ENCODE data around the gene OR8B4. TPM values are rescaled to one million over a fixed set of nuclear protein-coding genes. Genes with fewer than 3 reads are reported as not detected.

Gene OR8B4
- total RNA-seq, 4 donors from 2014 or later, result not detected

DNA sequence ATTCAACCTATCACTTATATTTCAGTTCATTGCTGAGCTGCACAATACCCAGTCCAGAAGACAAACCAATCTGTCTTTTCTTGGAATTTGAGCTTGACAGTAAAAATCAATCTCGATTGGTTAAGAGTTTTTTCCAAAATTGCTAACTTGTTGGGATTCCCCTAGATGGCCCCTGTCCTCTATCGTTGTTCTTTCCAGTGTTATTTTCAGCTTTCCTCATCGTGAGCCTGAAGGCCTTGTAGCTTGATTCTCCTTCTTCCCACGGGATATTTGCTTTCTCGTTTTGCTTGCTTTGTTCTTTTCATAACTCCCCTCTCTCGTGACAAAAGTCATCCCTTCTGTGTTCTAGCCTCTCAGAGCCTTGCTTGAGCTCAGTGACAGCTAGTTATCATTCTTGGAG is 17.8 kb upstream of the OR8B4 start:
- TF ChIP-seq, protein P1, sequence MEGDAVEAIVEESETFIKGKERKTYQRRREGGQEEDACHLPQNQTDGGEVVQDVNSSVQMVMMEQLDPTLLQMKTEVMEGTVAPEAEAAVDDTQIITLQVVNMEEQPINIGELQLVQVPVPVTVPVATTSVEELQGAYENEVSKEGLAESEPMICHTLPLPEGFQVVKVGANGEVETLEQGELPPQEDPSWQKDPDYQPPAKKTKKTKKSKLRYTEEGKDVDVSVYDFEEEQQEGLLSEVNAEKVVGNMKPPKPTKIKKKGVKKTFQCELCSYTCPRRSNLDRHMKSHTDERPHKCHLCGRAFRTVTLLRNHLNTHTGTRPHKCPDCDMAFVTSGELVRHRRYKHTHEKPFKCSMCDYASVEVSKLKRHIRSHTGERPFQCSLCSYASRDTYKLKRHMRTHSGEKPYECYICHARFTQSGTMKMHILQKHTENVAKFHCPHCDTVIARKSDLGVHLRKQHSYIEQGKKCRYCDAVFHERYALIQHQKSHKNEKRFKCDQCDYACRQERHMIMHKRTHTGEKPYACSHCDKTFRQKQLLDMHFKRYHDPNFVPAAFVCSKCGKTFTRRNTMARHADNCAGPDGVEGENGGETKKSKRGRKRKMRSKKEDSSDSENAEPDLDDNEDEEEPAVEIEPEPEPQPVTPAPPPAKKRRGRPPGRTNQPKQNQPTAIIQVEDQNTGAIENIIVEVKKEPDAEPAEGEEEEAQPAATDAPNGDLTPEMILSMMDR (IDR thresholded peaks at IDR 0.05), result no peak
- DNase-seq (ENCODE audit: low spot score) (no peak), ATAC-seq (ENCODE audit: low FRiP score) (no peak)

DNA sequence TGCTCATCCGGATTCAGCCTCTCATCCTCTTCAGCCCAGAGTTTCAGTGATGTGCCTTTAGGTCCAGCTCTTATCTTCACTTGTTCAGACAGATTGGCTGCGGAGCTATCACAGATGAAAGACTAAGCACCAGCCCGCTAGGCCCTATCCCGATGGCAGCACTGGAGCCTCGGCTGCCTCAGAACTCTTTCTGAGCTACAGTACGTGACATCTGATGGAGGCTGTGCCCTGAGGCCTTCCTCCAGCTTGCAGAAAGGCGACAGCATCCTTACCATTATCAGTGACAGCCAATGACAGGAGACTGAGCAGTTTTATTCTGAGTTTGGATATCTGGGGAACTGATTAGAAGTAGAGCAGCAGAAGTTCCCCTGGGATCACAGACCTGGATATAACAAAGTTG is 16.8 kb upstream of the OR8B4 start:
- no peak for ATAC-seq (ENCODE audit: low FRiP score)
- DNase-seq (ENCODE audit: low spot score), result no peak
- TF ChIP-seq, protein P1 (IDR thresholded peaks at IDR 0.05), result no peak

DNA sequence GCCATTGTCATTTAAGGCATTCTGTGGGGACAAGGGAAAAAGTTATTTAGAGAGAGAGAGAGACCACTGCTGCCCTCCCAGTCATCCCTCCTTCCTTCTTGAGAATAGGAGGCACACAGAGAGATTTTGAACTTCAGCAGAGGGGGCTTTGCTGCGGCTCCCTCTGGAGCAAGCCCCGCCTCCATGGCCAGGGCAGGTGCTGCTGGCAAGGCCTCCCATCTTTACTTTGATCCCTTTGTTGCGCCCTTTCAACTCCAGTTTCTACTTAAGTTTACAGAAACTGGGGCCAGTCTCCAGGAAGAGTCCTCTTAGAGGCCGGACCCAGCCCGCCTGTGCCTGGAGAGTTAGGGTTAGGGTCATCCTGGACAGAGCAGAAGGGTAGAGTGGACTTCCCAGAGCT is 16.4 kb upstream of the OR8B4 start:
- no peak for ATAC-seq (ENCODE audit: low FRiP score)
- DNase-seq (ENCODE audit: low spot score), result no peak
- TF ChIP-seq, protein P1 (IDR thresholded peaks at IDR 0.05), result no peak

DNA sequence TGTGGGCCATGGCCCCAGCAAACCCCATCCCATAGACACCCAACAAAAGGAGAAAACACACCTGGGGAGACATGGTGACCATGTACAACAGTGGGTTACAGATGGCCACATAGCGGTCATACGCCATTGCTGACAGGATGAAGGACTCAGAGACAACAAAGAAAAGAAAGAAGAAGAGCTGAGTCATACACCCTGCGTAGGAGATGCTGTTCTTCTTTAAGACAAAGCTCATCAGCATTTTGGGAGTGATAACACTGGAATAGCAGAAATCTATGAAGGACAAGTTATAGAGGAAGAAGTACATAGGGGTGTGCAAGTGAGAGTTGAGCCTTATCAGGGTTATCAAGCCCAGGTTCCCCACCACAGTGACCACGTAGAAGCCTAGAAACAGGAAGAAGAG is 15.9 kb upstream of the OR8B4 start:
- TF ChIP-seq, protein P1 (IDR thresholded peaks at IDR 0.05), result no peak

DNA sequence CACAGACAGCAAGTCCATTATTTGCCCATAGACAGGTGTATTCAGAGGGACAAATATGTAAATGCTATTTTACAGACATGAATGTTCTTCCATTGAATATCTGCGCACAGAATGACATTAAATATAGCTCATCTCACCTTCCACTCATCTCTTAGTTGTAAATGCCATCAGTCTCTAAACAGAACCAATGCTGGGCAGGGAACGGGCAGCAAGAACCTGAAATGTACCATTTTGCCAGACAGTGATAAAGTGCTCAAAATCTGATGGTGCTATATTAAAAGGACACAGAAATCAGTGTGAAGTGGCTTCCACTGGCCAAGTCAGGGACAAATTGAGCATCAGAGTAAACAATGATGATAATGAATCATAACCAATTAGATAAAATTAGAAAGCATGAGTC is 10.0 kb upstream of the OR8B4 start:
- no peak for ATAC-seq (ENCODE audit: low FRiP score)
- no peak for DNase-seq (ENCODE audit: low spot score)
- TF ChIP-seq, protein P1 (IDR thresholded peaks at IDR 0.05), result no peak

More for the DNA sequence above, 15.9 kb upstream of the OR8B4 start:
- DNase-seq (ENCODE audit: low spot score), result no peak
- ATAC-seq (ENCODE audit: low FRiP score), result no peak

DNA sequence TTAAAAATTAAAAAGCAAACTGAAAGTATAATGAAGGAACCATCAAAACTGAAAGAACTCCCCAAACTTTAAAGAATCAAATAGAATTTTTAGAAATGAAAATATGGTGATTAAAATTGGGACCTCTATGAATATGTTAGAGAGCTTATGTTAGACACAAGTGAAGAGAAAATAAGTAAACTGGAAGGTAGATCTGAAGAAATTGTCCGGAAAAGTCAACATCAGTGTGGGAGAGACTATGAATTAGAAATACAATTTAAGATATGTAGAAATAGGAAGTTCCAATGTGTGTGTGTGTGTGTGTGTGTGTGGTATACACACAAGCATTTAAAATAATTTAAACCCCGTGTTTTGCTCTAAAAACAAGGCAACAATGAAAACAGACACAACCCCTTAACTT is 4.9 kb upstream of the OR8B4 start:
- TF ChIP-seq, protein P1 (IDR thresholded peaks at IDR 0.05), result no peak
- no peak for DNase-seq (ENCODE audit: low spot score)
- ATAC-seq (ENCODE audit: low FRiP score), result no peak

DNA sequence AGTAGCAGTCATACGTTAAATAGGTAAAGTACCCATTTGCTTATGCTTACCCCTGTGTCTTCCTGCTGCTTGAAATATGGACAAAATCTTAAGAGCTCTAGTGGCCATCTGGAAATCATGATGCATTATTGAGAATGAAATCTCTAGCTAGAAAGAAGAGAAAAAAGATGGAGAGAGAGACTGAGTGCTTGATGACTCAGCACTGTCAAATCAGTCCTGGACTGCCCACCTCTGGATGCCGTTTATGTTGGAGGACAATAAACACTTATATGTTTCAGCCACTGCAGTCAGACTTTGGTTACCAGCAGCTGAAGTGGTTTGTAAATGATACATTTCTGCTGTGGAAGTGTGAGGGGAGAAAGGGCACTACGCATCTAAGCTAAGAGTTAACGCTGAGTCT is 3.6 kb downstream of the OR8B4 start:
- ATAC-seq (ENCODE audit: low FRiP score) (no peak), DNase-seq (ENCODE audit: low spot score) (no peak)
- TF ChIP-seq, protein P1 (IDR thresholded peaks at IDR 0.05), result no peak
